ENCODE results near the gene IFNAR2.

The IFNAR2 gene

DNA sequence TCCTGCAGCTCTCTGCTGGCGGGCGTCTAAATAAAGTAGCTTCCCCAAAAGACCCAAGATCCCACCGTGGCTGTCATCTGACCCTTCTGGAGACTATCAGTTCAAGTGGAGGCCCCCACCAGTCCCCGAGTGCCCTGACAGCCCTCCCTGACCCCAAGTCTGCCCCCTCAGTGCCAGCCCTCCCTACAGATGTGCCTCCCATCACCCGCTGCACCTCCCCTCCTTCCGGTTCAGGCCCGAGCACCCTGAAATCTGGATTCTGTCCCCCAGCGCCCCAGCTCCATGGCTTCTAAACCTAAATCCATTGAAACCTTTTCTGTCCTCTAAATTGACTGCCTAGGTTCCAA lies 37.0 kb downstream of the IFNAR2 start:
- TF ChIP-seq, protein P1, sequence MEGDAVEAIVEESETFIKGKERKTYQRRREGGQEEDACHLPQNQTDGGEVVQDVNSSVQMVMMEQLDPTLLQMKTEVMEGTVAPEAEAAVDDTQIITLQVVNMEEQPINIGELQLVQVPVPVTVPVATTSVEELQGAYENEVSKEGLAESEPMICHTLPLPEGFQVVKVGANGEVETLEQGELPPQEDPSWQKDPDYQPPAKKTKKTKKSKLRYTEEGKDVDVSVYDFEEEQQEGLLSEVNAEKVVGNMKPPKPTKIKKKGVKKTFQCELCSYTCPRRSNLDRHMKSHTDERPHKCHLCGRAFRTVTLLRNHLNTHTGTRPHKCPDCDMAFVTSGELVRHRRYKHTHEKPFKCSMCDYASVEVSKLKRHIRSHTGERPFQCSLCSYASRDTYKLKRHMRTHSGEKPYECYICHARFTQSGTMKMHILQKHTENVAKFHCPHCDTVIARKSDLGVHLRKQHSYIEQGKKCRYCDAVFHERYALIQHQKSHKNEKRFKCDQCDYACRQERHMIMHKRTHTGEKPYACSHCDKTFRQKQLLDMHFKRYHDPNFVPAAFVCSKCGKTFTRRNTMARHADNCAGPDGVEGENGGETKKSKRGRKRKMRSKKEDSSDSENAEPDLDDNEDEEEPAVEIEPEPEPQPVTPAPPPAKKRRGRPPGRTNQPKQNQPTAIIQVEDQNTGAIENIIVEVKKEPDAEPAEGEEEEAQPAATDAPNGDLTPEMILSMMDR (IDR thresholded peaks at IDR 0.05; ENCODE audit: borderline replicate concordance, insufficient read depth, low read depth, low read length) = no peak
- H3K4me3 ChIP-seq (ENCODE audit: low read depth, low read length) = peak overlapping the region; percentile 72

DNA sequence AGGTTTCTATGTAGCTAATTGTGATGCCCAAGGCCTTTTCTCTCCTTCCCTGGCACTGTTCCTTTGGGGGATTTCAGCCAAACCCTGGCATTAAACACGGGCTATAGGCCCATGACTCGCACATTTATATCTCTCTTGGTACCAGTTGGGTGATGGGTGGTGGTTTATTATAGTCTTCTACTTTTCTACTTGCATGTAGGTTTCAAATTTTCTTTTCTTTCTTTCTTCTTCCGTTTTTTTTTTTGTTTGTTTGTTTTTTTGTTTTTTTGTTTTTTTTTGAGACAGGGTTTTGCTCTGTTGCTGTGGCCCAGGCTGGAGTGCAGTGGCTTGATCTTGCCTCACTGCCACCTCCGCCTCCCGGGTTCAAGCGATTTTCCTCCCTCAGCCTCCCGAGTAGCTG lies 37.5 kb downstream of the IFNAR2 start:
- H3K4me3 ChIP-seq (ENCODE audit: low read depth, low read length) = peak overlapping the region; percentile 72
- TF ChIP-seq, protein P1 (IDR thresholded peaks at IDR 0.05; ENCODE audit: borderline replicate concordance, insufficient read depth, low read depth, low read length) = no peak

DNA sequence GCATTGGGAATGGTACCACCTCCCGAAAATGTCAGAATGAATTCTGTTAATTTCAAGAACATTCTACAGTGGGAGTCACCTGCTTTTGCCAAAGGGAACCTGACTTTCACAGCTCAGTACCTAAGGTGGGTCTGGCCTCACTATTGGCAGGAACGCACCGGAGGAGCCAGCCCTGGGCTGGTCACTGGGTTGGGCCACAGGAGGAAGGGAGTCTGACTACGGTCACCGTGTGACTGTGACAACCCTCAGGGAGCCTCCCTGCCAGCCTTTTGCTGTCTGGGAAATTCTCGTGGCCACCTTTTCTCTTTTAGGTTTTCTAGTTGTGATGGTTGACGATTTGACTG lies 38.6 kb downstream of the IFNAR2 start:
- H3K4me3 ChIP-seq (ENCODE audit: low read depth, low read length) = no peak overlapping the region
- TF ChIP-seq, protein P1 (IDR thresholded peaks at IDR 0.05; ENCODE audit: borderline replicate concordance, insufficient read depth, low read depth, low read length) = no peak

DNA sequence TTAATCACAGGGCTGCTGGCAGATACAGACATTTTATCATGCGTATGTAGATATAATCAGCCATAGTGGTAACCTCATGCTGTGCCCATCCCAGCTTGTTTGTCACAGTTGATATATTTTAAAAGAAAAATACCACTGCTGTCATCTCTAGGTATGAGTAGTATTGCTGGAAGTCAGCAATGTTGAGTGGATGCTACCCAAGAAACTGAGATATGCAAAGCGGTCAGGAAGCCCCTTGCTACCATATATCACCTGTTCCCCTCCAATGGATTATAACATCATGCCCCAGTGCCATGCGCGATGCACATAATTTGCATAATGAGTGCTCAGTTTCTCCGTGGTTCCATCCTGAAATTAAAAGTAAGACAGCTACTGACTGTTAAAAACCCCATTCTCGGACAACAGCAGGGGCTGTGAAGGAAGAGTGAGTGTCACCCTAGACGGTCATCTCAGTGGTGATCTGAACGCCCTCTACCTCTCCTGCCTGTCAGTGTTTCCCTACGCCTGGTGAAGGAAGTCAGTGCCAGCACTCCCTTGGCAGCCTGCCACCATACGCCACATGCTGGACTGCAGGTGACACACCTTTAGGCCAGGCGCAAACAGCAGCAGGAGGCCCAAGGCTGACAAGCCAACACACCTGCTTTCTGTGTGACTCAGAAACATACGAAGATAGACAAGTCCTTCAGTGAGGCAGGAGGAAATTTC lies 39.2 kb downstream of the IFNAR2 start:
- TF ChIP-seq, protein P1 (IDR thresholded peaks at IDR 0.05; ENCODE audit: borderline replicate concordance, insufficient read depth, low read depth, low read length) = no peak
- peak overlapping the region; percentile 41 for H3K4me3 ChIP-seq (ENCODE audit: low read depth, low read length)

DNA sequence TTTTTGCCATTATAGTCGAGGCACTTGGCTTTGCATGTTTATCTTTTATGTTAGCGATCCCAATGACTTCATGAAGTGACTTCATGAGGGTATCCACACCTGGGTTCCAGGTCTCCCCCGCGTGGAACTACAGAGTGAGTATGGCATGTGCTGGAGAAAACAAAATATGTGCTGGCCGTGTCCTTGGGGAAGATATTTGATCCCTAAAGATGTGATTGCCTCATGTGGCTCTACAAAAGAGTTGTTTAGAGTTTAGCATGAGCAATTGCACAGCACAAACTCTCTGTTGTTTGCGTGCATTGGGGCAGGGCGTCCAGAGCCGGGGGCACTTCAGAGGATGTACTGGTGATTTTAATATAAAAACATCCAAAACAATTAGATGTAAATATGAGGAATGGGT lies 41.2 kb downstream of the IFNAR2 start:
- TF ChIP-seq, protein P1 (IDR thresholded peaks at IDR 0.05; ENCODE audit: borderline replicate concordance, insufficient read depth, low read depth, low read length) = no peak
- H3K4me3 ChIP-seq (ENCODE audit: low read depth, low read length) = no peak overlapping the region

DNA sequence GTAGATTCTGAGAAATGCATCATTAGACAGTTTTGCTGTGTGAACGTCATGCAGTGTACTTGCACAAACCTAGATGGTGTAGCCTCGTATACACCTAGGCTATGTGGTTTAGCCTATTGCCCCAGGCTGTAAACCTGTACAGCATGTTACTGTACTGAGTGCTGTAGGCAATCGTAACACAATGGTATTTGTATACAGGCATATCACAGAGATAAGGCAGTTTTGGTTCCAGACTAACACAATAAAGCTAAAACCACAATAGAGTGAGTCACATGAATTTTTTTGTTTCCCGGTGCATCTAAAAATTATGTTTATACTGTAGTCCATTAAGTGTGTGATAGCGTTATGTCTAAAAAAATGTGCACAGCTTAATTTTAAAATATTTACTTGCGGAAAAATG lies 43.3 kb downstream of the IFNAR2 start:
- H3K4me3 ChIP-seq (ENCODE audit: low read depth, low read length) = no peak overlapping the region
- TF ChIP-seq, protein P1 (IDR thresholded peaks at IDR 0.05; ENCODE audit: borderline replicate concordance, insufficient read depth, low read depth, low read length) = no peak

DNA sequence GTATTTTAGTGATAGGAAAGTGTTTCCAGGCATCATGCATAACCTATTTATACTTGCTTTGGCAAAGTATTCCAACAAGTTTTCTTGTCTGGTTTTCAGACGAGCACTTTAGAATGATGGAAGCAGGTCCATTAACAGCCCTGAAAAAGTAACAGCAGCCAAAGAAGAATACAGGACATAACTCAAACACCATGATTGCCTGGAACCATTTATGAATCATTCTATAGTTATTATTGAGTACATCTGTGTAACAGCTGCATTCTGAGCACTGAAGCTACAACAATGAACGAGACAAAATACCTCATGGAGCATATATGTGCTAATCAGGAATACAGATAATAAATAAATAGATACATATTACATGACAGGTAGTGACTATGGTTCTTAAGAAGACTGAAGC lies 49.0 kb downstream of the IFNAR2 start:
- H3K4me3 ChIP-seq (ENCODE audit: low read depth, low read length) = no peak overlapping the region
- TF ChIP-seq, protein P1 (IDR thresholded peaks at IDR 0.05; ENCODE audit: borderline replicate concordance, insufficient read depth, low read depth, low read length) = no peak

Data from GM12875 (cell line).